Stomach (tissue), 9 donors: ENCODE measurements around the gene MRPS14. TPM values are rescaled to one million over a fixed set of nuclear protein-coding genes. Genes with fewer than 3 reads are reported as not detected.

ENCODE experiments used
- DNase-seq, 2 donors: peaks; one replicate each; pipeline versions ENCODE4 v3.0.0 to v3.0.0-alpha.2; 2013 to 2019
- H3K27ac ChIP-seq, 5 donors: fragments of 200-600 bp in 4 of 5; sonication (generic) in 4 of 5; one replicate each; pipeline ENCODE4 v1.5.1; 2013 to 2019; ENCODE audit warnings: mild to moderate bottlenecking in 1 of 5, moderate library complexity in 1 of 5
- H3K27me3 ChIP-seq, 3 donors: fragments of 200-600 bp; sonication (generic); one replicate each; pipeline ENCODE4 v1.5.1; 2017 to 2019; ENCODE audit warnings: mixed run types in 1 of 3
- H3K36me3 ChIP-seq, 4 donors: fragments of 200-600 bp; sonication (generic); 1 replicate in 3 of 4; 2 replicates in 1 of 4; pipeline ENCODE4 v1.5.1; 2016 to 2019
- H3K4me1 ChIP-seq, 4 donors: fragments of 200-600 bp; sonication (generic); one replicate each; pipeline ENCODE4 v1.5.1; 2016 to 2019
- H3K4me3 ChIP-seq, 4 donors: fragments of 200-600 bp; sonication (generic) in 3 of 4; one replicate each; pipeline ENCODE4 v1.5.1; 2016 to 2019; ENCODE audit warnings: mild to moderate bottlenecking in 1 of 4
- H3K9me3 ChIP-seq, 4 donors: fragments of 200-600 bp; sonication (generic); one replicate each; pipeline ENCODE4 v1.5.1; 2016 to 2019
- CTCF ChIP-seq, 7 experiments: fragments of 450-650 bp in 4 of 7; fragments of 200-600 bp in 3 of 7; sonication (generic) in 3 of 7; IDR thresholded peaks; one replicate each; pipeline ENCODE4 v1.5.1; 2016 to 2019; ENCODE audit warnings: antibody characterized with exemption in 7 of 7, control low read depth in 2 of 7, mild to moderate bottlenecking in 1 of 7
- EP300 ChIP-seq: sonication (generic); formaldehyde crosslinking; IDR thresholded peaks from one replicate; pipeline ENCODE4 v1.6.1; 2017; ENCODE audit warnings: antibody characterized with exemption
- POLR2A ChIP-seq, 4 donors: fragments of 450-650 bp; IDR thresholded peaks; one replicate each; pipeline ENCODE4 v1.6.1; 2016; ENCODE audit warnings: antibody characterized with exemption in 4 of 4, control low read depth in 2 of 4, mild to moderate bottlenecking in 1 of 4, moderate library complexity in 1 of 4
- POLR2AphosphoS5 ChIP-seq, 3 donors: sonication (generic); formaldehyde crosslinking; IDR thresholded peaks; one replicate each; pipeline ENCODE4 v1.6.1; 2016; ENCODE audit warnings: antibody characterized with exemption in 3 of 3
- WGBS, 5 donors: extraction: QIAGEN DNeasy Blood & Tissue Kit in 3 of 5; methylation state at CpG; one replicate each; pipeline versions ENCODE4 v1.1.5 to v1.1.7; 2013 to 2018; 5-methylcytosine and 5-hydroxymethylcytosine counted together
- intact Hi-C: fragments of 100-400 bp; cut with DNase I; formaldehyde crosslinking; loops from one replicate; pipeline ENCODE4 v1.15.1; 2023; ENCODE audit warnings: low total_unique reads
- polyA plus RNA-seq, 3 donors: library from polyadenylated mRNA; stranded (reverse); fragments of 200-250 nt; gene quantifications; one replicate each; pipeline ENCODE4 v1.2.3, GENCODE V29; 2013
- total RNA-seq, 5 donors: library from RNA; depleted of rRNA; stranded (reverse); fragments of >200 nt; gene quantifications; one replicate each; pipeline versions ENCODE4 v1.1.0 to v1.2.3, GENCODE V29; 2014 to 2016
- donor health status: healthy with polysubstance abuse.
- donor health status: Bipolar disorder and iron deficiency.
- donor health status: healthy.

Gene MRPS14
- total and polyA plus RNA-seq, 8 donors: 7.0 to 45.9 (median 22.3) TPM

DNA sequence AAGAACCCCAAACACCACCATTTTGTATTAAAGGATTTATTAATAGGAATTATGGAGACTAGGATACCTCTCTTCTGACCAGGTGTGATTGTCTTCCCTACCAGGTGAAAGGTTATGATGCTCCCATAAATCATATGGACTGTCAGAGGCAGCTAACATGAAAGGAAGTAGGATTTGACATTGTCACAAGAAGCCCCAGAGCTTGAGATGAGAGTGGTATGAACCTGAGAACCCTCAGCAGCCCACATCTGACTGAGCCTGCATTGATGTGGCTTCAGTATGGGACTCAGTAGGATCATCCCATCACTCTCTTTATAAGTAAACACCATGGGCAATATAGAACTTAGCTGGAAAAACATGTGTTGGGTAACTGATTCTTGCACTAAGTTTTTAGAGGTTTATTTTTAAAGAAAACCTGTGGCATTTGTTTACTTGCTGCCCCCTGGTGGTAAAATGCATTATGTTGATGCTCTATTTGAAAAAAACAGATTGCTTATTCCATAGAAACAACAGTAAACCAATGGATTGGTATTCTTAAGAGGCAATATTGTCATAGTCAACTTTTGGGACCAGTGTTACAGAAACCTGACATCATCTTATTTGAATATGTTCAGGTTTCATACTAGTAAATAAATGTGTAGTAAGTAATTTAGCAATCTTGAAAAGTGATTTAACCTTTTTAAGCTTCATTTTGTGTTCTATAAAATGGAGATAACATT is 40.1 kb downstream of the MRPS14 start:
- H3K36me3 ChIP-seq: peaks cover 5 to 59% (median 39%) of the 10 kb centered on the region in 4 donors
- no peak overlapping the region for H3K4me3 ChIP-seq
- intact Hi-C loops: loop anchor here (10.0 kb wide), 1 partner anchor 208 kb away; no protein-coding TSS in a partner anchor
- no peaks in the 10 kb centered on the region for H3K9me3 ChIP-seq
- H3K27ac ChIP-seq: no peak overlapping the region
- no peaks in the 10 kb centered on the region for H3K27me3 ChIP-seq
- TF ChIP-seq POLR2AphosphoS5 (IDR thresholded peaks at IDR 0.05): no peak
- TF ChIP-seq CTCF (IDR thresholded peaks at IDR 0.05): peak in 5 of 7 experiments; percentile 16 to 72 (median 43)
- DNase-seq: peak in 1 of 2 donors; percentile 66
- H3K4me1 ChIP-seq: no peaks in the 10 kb centered on the region

DNA sequence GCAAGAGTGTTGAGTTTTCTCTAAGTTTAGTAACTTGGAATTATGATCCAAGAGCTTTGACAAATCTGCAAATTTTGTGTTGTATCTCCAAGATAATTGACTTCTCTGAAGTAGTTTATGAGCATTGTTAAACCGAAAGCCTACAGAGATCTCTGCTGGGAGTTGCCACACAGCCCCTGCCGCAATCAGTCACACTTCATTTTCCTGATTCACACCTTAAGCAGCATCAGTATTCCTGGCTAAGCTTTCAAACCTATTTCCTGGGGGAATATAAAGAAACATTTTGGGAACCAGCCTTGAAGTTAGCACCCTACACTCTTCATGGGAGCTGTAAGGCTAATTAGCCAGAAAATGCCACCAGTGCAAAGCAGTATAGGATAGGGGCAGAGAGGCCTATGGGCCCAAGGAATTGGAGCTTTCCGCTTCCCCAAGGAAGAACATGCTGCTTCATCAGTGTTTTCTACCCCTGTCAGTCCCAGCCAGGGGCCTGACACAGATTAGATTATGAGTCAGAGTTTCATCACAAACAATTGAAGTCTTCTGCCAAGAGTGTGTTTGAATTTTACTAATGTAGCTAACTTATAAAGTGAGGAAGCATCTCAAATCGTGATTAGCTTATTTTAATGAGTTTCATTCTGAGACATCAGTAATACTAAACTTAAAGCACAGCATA is 46.7 kb downstream of the MRPS14 start:
- 75 to 82% (median 79%) methylated on average over 4 of the region's 4 CpGs for WGBS, 5 donors
- no peak for DNase-seq

GRCh38 chr1:174975764-174976163 is 47.5 kb downstream of the MRPS14 start:
- intact Hi-C loops: no loop called here
- no peak overlapping the region for H3K27ac ChIP-seq
- no peak for DNase-seq
- H3K9me3 ChIP-seq: no peaks in the 10 kb centered on the region
- H3K4me1 ChIP-seq: peaks cover 6 to 19% (median 13%) of the 10 kb centered on the region in 4 donors
- no peaks in the 10 kb centered on the region for H3K27me3 ChIP-seq
- 87 to 98% (median 92%) methylated on average over 1 of the region's 1 CpG for WGBS, 5 donors
- no peak overlapping the region for H3K4me3 ChIP-seq
- H3K36me3 ChIP-seq: peaks cover 5 to 51% (median 26%) of the 10 kb centered on the region in 4 donors
- TF ChIP-seq POLR2AphosphoS5 (IDR thresholded peaks at IDR 0.05): no peak
- TF ChIP-seq EP300: no peak
- TF ChIP-seq CTCF (IDR thresholded peaks at IDR 0.05): no peak
- no peak for TF ChIP-seq POLR2A (IDR thresholded peaks at IDR 0.05)

More for the DNA sequence above, 46.7 kb downstream of the MRPS14 start:
- Histone ChIP-seq H3K27ac (peak overlapping the region in 1 of 5 donors; percentile 6), H3K4me3 (no peak overlapping the region), H3K27me3 (no peaks in the 10 kb centered on the region), H3K4me1 (peaks cover 4 to 15% (median 8%) of the 10 kb centered on the region in 4 donors), H3K36me3 (peaks cover 5 to 57% (median 26%) of the 10 kb centered on the region in 4 donors), H3K9me3 (no peaks in the 10 kb centered on the region)
- intact Hi-C loops: no loop called here
- TF ChIP-seq EP300: no peak
- TF ChIP-seq POLR2AphosphoS5 (IDR thresholded peaks at IDR 0.05): no peak

DNA sequence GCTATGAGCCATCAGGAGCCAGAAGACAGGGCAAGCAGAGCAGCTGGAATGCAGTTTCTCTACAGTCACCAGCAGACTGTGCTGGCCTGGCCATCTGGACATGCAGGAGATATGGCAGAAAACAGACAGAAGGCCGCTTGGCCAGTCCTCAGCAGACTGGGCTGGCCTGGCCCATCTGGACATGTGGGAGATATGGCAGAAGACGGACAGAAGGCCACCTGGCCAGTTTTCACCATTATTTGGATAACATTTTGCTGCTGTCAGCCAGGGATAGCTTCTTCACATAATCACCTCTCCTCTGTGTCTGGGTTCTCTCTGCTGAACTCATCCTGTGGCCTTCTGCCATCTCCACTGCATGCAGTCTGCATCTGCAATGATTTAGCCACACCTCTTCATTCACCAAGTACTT is 48.5 kb downstream of the MRPS14 start:
- H3K4me3 ChIP-seq: no peak overlapping the region
- H3K27me3 ChIP-seq: no peaks in the 10 kb centered on the region
- no peak overlapping the region for H3K27ac ChIP-seq
- WGBS, 5 donors: 70 to 80% (median 77%) methylated on average over 2 of the region's 2 CpGs
- no peaks in the 10 kb centered on the region for H3K9me3 ChIP-seq
- TF ChIP-seq CTCF (IDR thresholded peaks at IDR 0.05) (no peak), POLR2A (IDR thresholded peaks at IDR 0.05) (no peak), POLR2AphosphoS5 (IDR thresholded peaks at IDR 0.05) (no peak), EP300 (no peak)
- intact Hi-C loops: no loop called here
- H3K4me1 ChIP-seq: peaks cover 6 to 19% (median 13%) of the 10 kb centered on the region in 4 donors
- DNase-seq: no peak
- peaks cover 5 to 47% (median 17%) of the 10 kb centered on the region in 4 donors for H3K36me3 ChIP-seq
